ENCODE data around the gene ARHGEF25. TPM values are rescaled to one million over a fixed set of nuclear protein-coding genes. Genes with fewer than 3 reads are reported as not detected.

Gene ARHGEF25
- total RNA-seq, 2 donors from 2014 or later, result 73.8 to 77.0 TPM

- no peaks in the 10 kb centered on the region for H3K9me3 ChIP-seq
- ATAC-seq (ENCODE audit: insufficient number of reproducible peaks, low FRiP score, low read depth), result no peak
- DNase-seq (ENCODE audit: low spot score), result no peak
Measured at GRCh38 chr12:57571926-57572762, 39.1 kb upstream of the ARHGEF25 start.

GRCh38 chr12:57574795-57575194 is 36.4 kb upstream of the ARHGEF25 start:
- no peaks in the 10 kb centered on the region for H3K27me3 ChIP-seq (replicated peaks; ENCODE audit: insufficient read depth)
- no peak overlapping the region for H3K4me3 ChIP-seq
- peaks cover 6% of the 10 kb centered on the region for H3K36me3 ChIP-seq
- DNase-seq (ENCODE audit: low spot score) (no peak), ATAC-seq (ENCODE audit: insufficient number of reproducible peaks, low FRiP score, low read depth) (no peak)
- TF ChIP-seq CTCF (IDR thresholded peaks at IDR 0.05), result no peak
- H3K4me1 ChIP-seq (ENCODE audit: control insufficient read depth in 1 of 2, low read depth in 2 of 2), result no peaks in the 10 kb centered on the region
- no peaks in the 10 kb centered on the region for H3K9me3 ChIP-seq
- H3K27ac ChIP-seq, result no peak overlapping the region

More at GRCh38 chr12:57571926-57572762, 39.1 kb upstream of the ARHGEF25 start:
- Histone ChIP-seq H3K27ac (no peak overlapping the region), H3K4me3 (no peak overlapping the region), H3K27me3 (replicated peaks; ENCODE audit: insufficient read depth) (no peaks in the 10 kb centered on the region), H3K4me1 (ENCODE audit: control insufficient read depth in 1 of 2, low read depth in 2 of 2) (no peaks in the 10 kb centered on the region), H3K36me3 (no peaks in the 10 kb centered on the region)
- TF ChIP-seq CTCF (IDR thresholded peaks at IDR 0.05), result no peak

- Histone ChIP-seq H3K9me3 (no peaks in the 10 kb centered on the region), H3K4me3 (no peak overlapping the region), H3K27ac (no peak overlapping the region), H3K4me1 (ENCODE audit: control insufficient read depth in 1 of 2, low read depth in 2 of 2) (no peaks in the 10 kb centered on the region), H3K27me3 (replicated peaks; ENCODE audit: insufficient read depth) (no peaks in the 10 kb centered on the region), H3K36me3 (peaks cover 6% of the 10 kb centered on the region)
- DNase-seq (ENCODE audit: low spot score) (no peak), ATAC-seq (ENCODE audit: insufficient number of reproducible peaks, low FRiP score, low read depth) (no peak)
- TF ChIP-seq CTCF (IDR thresholded peaks at IDR 0.05), result no peak
Measured at GRCh38 chr12:57575771-57576612, 35.2 kb upstream of the ARHGEF25 start.

GRCh38 chr12:57576613-57577160 is 34.5 kb upstream of the ARHGEF25 start:
- H3K27me3 ChIP-seq (replicated peaks; ENCODE audit: insufficient read depth), result no peaks in the 10 kb centered on the region
- no peak overlapping the region for H3K27ac ChIP-seq
- DNase-seq (ENCODE audit: low spot score) (no peak), ATAC-seq (ENCODE audit: insufficient number of reproducible peaks, low FRiP score, low read depth) (no peak)
- no peaks in the 10 kb centered on the region for H3K9me3 ChIP-seq
- H3K4me3 ChIP-seq, result no peak overlapping the region
- no peak for TF ChIP-seq CTCF (IDR thresholded peaks at IDR 0.05)
- peaks cover 6% of the 10 kb centered on the region for H3K36me3 ChIP-seq
- no peaks in the 10 kb centered on the region for H3K4me1 ChIP-seq (ENCODE audit: control insufficient read depth in 1 of 2, low read depth in 2 of 2)

Data from thoracic aorta (tissue), 2 donors.